Mucosa of descending colon (tissue), 3 donors: ENCODE measurements around the gene PRSS12. TPM values are rescaled to one million over a fixed set of nuclear protein-coding genes. Genes with fewer than 3 reads are reported as not detected.
"Not testable (repeated sequence)": the region's sequence is repeated elsewhere in the genome, so short reads cannot be mapped to it uniquely, and the experiment has no call there.

Experiments used
- ATAC-seq: fragments of 200-7000 bp; cut with Tn5 transposase; one replicate; pipeline ENCODE4 v1.9.1; 2020; ENCODE audit warnings: mild to moderate bottlenecking, moderate library complexity
- DNase-seq, 3 donors: peaks; one replicate each; pipeline ENCODE4 v3.0.0-alpha.2; 2020
- H3K36me3 ChIP-seq: fragments of 200-600 bp; one replicate; pipeline ENCODE4 v1.8.0; 2021; ENCODE audit warnings: low read depth, mild to moderate bottlenecking
- H3K4me1 ChIP-seq: fragments of 200-600 bp; one replicate; pipeline ENCODE4 v1.8.0; 2021; ENCODE audit warnings: low read depth, mild to moderate bottlenecking
- H3K4me3 ChIP-seq: fragments of 200-600 bp; one replicate; pipeline ENCODE4 v1.8.0; 2021; ENCODE audit warnings: mild to moderate bottlenecking
- H3K9me3 ChIP-seq: fragments of 200-600 bp; one replicate; pipeline ENCODE4 v1.8.0; 2021; ENCODE audit warnings: mild to moderate bottlenecking
- intact Hi-C, 2 donors: fragments of 100-400 bp; cut with DNase I in 1 of 2; cut with micrococcal nuclease in 1 of 2; formaldehyde crosslinking; loops; one replicate each; pipeline versions ENCODE4 v1.11.0 to v1.11.1; 2022; cut with DNase I, micrococcal nuclease
- total RNA-seq, 3 donors: library from RNA; stranded (reverse); fragmentation: NEBNext Ultra II Directional in 2 of 3; extraction: Animal tissue kit (Norgen Biotek cat#: 25700) in 2 of 3; gene quantifications; one replicate each; pipeline versions ENCODE4 v1.2.1 to v1.2.4, GENCODE V29; 2021 to 2023
- TF ChIP-seq, protein P1 (sequence below): fragments of 200-600 bp; IDR thresholded peaks from one replicate; pipeline ENCODE4 v1.8.0; 2022; ENCODE audit warnings: antibody characterized with exemption, mild to moderate bottlenecking
- donor health status: DM: no; HTN: no; CAD: no; lungs with moderate emphysema.
- donor health status: DM: no; HTN: no; CAD: no.
- donor health status: DM: no; HTN: yes; CAD: no.

PRSS12 gene
- total RNA-seq, 3 donors from 2014 or later, result 12.9 to 41.7 (median 31.1) TPM

DNA sequence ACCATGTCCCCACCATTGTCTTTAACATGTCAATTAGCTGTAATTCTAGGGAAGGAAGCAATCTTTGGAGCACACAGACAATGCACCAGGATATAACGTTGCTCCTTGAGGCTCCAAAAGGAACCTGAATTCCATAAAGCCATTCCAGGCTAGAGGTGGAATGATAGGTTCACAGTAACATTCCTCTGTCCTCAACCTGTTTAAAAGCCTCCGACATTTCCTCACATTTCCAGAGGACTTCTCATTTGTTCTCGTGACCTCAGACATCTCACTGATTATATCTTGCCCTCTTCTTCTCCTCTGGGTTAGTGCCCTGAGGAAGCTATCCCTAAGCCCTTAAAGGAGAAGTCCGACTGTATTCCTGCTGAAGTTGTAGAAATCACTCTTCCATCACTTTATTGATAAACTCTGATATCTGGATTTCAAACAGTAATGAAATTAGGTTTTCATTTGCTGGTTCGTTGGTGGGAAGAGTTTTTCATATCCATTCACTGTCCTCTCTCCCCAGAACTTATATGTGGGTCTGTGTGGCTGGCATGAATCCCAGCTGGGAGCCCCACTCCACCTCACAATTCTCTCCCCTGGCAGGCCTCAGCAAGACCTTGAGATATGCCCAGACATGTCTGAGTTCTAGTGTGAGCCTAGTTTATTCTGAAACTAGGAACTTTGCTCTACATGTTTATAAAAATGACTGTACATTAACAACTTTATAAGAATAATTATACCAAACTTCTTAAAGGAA, 44.2 kb upstream of the PRSS12 start:
- intact Hi-C loops, result no loop called here
- ATAC-seq (no peak), DNase-seq (no peak)
- Histone ChIP-seq H3K36me3 (no peaks in the 10 kb centered on the region), H3K9me3 (no peaks in the 10 kb centered on the region), H3K4me3 (no peak overlapping the region), H3K4me1 (no peaks in the 10 kb centered on the region)
- TF ChIP-seq, protein P1, sequence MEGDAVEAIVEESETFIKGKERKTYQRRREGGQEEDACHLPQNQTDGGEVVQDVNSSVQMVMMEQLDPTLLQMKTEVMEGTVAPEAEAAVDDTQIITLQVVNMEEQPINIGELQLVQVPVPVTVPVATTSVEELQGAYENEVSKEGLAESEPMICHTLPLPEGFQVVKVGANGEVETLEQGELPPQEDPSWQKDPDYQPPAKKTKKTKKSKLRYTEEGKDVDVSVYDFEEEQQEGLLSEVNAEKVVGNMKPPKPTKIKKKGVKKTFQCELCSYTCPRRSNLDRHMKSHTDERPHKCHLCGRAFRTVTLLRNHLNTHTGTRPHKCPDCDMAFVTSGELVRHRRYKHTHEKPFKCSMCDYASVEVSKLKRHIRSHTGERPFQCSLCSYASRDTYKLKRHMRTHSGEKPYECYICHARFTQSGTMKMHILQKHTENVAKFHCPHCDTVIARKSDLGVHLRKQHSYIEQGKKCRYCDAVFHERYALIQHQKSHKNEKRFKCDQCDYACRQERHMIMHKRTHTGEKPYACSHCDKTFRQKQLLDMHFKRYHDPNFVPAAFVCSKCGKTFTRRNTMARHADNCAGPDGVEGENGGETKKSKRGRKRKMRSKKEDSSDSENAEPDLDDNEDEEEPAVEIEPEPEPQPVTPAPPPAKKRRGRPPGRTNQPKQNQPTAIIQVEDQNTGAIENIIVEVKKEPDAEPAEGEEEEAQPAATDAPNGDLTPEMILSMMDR, result no peak

- intact Hi-C loops, result no loop called here
- Histone ChIP-seq H3K4me1 (no peaks in the 10 kb centered on the region), H3K4me3 (no peak overlapping the region), H3K36me3 (no peaks in the 10 kb centered on the region), H3K9me3 (no peaks in the 10 kb centered on the region)
- TF ChIP-seq, protein P1, result no peak
- ATAC-seq (no peak), DNase-seq (no peak)
Measured at GRCh38 chr4:118395057-118395644, 42.3 kb upstream of the PRSS12 start.

DNA sequence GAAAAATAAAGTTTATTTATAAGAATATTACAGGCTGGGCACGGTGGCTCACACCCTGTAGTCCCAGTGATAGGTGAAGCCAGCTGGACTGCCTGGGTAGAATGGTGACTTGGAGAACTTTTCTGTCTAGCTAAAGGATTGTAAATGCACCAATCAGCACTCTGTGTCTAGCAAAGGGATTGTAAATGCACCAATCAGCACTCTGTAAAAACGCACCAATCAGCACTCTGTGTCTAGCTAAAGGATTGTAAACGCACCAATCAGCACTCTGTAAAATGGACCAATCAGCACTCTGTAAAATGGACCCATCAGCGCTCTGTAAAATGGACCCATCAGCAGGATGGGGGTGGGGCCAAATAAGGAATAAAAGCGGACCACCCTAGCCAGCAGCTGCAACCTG, 39.7 kb upstream of the PRSS12 start:
- intact Hi-C loops, H3K9me3 ChIP-seq, H3K4me3 ChIP-seq, DNase-seq, H3K4me1 ChIP-seq, ATAC-seq, H3K36me3 ChIP-seq: not testable (repeated sequence)

DNA sequence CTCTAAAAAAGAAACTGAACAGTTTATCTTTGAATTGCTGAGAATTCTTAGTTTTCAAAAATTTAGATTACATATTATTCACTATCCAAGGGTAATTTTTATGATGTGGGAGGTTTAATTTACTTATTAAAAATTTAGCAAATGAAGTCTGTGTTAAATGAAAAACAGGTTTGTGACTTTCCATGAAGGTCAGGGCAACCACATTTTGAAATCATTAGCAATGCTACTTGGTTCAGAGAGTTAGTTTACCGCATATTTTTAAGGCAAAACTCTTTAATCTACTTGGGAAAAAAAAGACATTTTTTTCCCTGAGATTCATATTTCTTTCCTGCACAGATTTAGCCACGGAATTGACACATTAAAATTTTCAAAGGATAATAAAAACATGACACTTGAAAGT, 37.3 kb upstream of the PRSS12 start:
- TF ChIP-seq, protein P1, result no peak
- intact Hi-C loops, result no loop called here
- no peak for ATAC-seq
- Histone ChIP-seq H3K4me1 (no peaks in the 10 kb centered on the region), H3K36me3 (no peaks in the 10 kb centered on the region), H3K9me3 (peaks cover 3% of the 10 kb centered on the region), H3K4me3 (no peak overlapping the region)
- DNase-seq, result no peak

DNA sequence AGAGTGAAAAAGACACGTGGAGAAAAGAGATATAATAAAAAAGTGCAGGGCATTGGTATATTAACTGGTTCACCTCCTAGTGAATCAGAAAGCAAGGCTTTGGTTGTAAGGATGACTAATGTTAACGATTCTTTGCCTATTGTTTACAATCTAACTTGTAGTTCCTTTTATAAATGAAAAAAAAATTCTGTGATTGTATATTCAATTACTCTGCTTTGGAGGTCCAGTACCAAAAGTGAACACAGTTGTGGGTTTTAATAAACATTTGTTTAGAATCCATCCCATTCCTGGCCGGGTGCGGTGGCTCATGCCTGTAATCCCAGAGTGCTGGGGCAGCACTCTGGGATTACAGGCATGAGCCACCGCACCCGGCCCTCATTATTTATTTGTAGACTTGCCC, 36.9 kb upstream of the PRSS12 start:
- TF ChIP-seq, protein P1, result no peak
- Histone ChIP-seq H3K4me3 (no peak overlapping the region), H3K4me1 (no peaks in the 10 kb centered on the region), H3K9me3 (peaks cover 3% of the 10 kb centered on the region), H3K36me3 (no peaks in the 10 kb centered on the region)
- ATAC-seq, result no peak
- intact Hi-C loops, result no loop called here
- no peak for DNase-seq

DNA sequence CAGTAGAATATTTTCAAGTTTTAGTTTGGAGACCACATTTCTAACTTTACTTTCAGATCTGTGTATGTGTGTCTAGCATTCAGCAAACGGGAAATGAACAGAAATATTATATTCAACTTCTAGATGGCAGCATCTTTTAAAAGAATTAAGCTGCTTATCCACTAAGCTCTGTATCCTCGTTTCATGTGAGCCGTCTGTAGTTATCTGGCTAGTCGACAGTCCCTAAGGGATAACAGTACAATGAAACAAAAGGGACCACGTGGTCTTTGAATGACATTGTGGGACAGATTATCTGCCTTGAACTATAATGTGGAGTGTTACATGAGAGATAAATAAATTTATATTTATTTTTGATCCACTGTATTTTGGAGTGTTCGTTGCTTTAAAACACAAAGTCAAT, 35.8 kb upstream of the PRSS12 start:
- TF ChIP-seq, protein P1, result no peak
- no peaks in the 10 kb centered on the region for H3K36me3 ChIP-seq
- no peak overlapping the region for H3K4me3 ChIP-seq
- DNase-seq, result no peak
- peaks cover 3% of the 10 kb centered on the region for H3K9me3 ChIP-seq
- no peak for ATAC-seq
- intact Hi-C loops, result no loop called here
- H3K4me1 ChIP-seq, result no peaks in the 10 kb centered on the region
